Stomach (tissue), 4 donors: ENCODE results near the gene SFT2D3.
"Not testable (repeated sequence)": the region's sequence is repeated elsewhere in the genome, so short reads cannot be mapped to it uniquely, and the experiment has no call there.

ENCODE experiments used
- CTCF ChIP-seq, 7 experiments: fragments of 450-650 bp in 4 of 7; fragments of 200-600 bp in 3 of 7; sonication (generic) in 3 of 7; IDR thresholded peaks; one replicate each; pipeline ENCODE4 v1.5.1; 2016 to 2019; ENCODE audit warnings: antibody characterized with exemption in 7 of 7, control low read depth in 2 of 7, mild to moderate bottlenecking in 1 of 7
- POLR2A ChIP-seq, 4 donors: fragments of 450-650 bp; IDR thresholded peaks; one replicate each; pipeline ENCODE4 v1.6.1; 2016; ENCODE audit warnings: antibody characterized with exemption in 4 of 4, control low read depth in 2 of 4, mild to moderate bottlenecking in 1 of 4, moderate library complexity in 1 of 4

GRCh38 chr2:127749537-127749936, 48.2 kb downstream of the SFT2D3 start:
- not testable (repeated sequence) for TF ChIP-seq CTCF, POLR2A (IDR thresholded peaks at IDR 0.05)
